HS-27A (cell line): ENCODE data around the gene CEP104.

Experiments
- DNase-seq: peaks from one replicate; pipeline ENCODE4 v3.0.0-alpha.2; 2012; ENCODE audit warnings: low read depth, missing footprints

The CEP104 gene

GRCh38 chr1:3796215-3797061, 60.6 kb downstream of the CEP104 start, which contains the start of gene LRRC47:
LRRC47 (minus strand) TSS chr1:3796498; CDS start chr1:3796476, 22 bp downstream.
- peak; percentile 71 for DNase-seq

GRCh38 chr1:3795453-3796214, 61.4 kb downstream of the CEP104 start:
- DNase-seq, result no peak

- DNase-seq, result no peak
Measured at GRCh38 chr1:3790952-3791351, 66.1 kb downstream of the CEP104 start.

GRCh38 chr1:3790500-3790923, 66.5 kb downstream of the CEP104 start:
- DNase-seq, result no peak

GRCh38 chr1:3789421-3790300, 67.3 kb downstream of the CEP104 start:
- no peak for DNase-seq

GRCh38 chr1:3788756-3789420, 68.1 kb downstream of the CEP104 start:
- DNase-seq, result no peak

GRCh38 chr1:3787745-3788605, 69.0 kb downstream of the CEP104 start:
- no peak for DNase-seq

GRCh38 chr1:3787349-3787715, 69.7 kb downstream of the CEP104 start:
- no peak for DNase-seq

- no peak for DNase-seq
Measured at GRCh38 chr1:3786468-3787348, 70.3 kb downstream of the CEP104 start.

GRCh38 chr1:3785456-3786157, 71.4 kb downstream of the CEP104 start:
- no peak for DNase-seq

GRCh38 chr1:3785045-3785444, 72.0 kb downstream of the CEP104 start:
- DNase-seq, result no peak

- DNase-seq, result no peak
Measured at GRCh38 chr1:3783651-3784474, 73.1 kb downstream of the CEP104 start.

- no peak for DNase-seq
Measured at GRCh38 chr1:3780901-3781300, 76.1 kb downstream of the CEP104 start.

- no peak for DNase-seq
Measured at GRCh38 chr1:3779912-3780416, 77.0 kb downstream of the CEP104 start.

- no peak for DNase-seq
Measured at GRCh38 chr1:3779265-3779911, 77.6 kb downstream of the CEP104 start.

GRCh38 chr1:3778590-3779264, 78.3 kb downstream of the CEP104 start:
- no peak for DNase-seq
